Measurements from ENCODE around the gene AMOTL1. TPM values are rescaled to one million over a fixed set of nuclear protein-coding genes. Genes with fewer than 3 reads are reported as not detected.

Gene AMOTL1
- total RNA-seq, 2 experiments from 2014 or later = 0.08 TPM; not detected in 1

GRCh38 chr11:94854770-94855633 is 86.8 kb downstream of the AMOTL1 start:
- no peaks in the 10 kb centered on the region for H3K4me1 Mint-ChIP-seq (ENCODE audit: low read depth)
- Histone ChIP-seq H3K4me1 (ENCODE audit: insufficient read depth, low read length) (no peaks in the 10 kb centered on the region), H3K9me3 (ENCODE audit: control insufficient read depth in 1 of 2, insufficient read depth in 1 of 2, low read length in 2 of 2) (no peaks in the 10 kb centered on the region), H3K4me3 (ENCODE audit: low read length) (no peak overlapping the region), H3K36me3 (ENCODE audit: insufficient read depth, low read length) (no peaks in the 10 kb centered on the region), H3K27me3 (ENCODE audit: control insufficient read depth in 1 of 2, insufficient read depth in 2 of 2, low read length in 2 of 2) (no peaks in the 10 kb centered on the region), H3K27ac (ENCODE audit: low read depth in 1 of 2, low read length in 2 of 2) (no peak overlapping the region)
- intact Hi-C loops (cut with DNase I, micrococcal nuclease) = no loop called here
- no peak overlapping the region for H3K27ac Mint-ChIP-seq
- H3K4me3 Mint-ChIP-seq = no peak overlapping the region
- no peaks in the 10 kb centered on the region for H3K36me3 Mint-ChIP-seq (ENCODE audit: low read depth)
- no peaks in the 10 kb centered on the region for H3K9me3 Mint-ChIP-seq
- ChIA-PET CTCF (no interaction called here), POLR2A (no interaction called here)
- no peak for TF ChIP-seq CTCF (IDR thresholded peaks at IDR 0.05)
- ATAC-seq (ENCODE audit: poor library complexity) = no peak
- no peak for DNase-seq
- H3K27me3 Mint-ChIP-seq = no peaks in the 10 kb centered on the region

GRCh38 chr11:94855666-94856065 is 87.5 kb downstream of the AMOTL1 start:
- no peak for ATAC-seq (ENCODE audit: poor library complexity)
- CTCF ChIA-PET = no interaction called here
- H3K4me3 Mint-ChIP-seq = no peak overlapping the region

GRCh38 chr11:94856443-94856842 is 88.3 kb downstream of the AMOTL1 start:
- Mint-ChIP-seq H3K36me3 (ENCODE audit: low read depth) (no peaks in the 10 kb centered on the region), H3K27ac (no peak overlapping the region)
- no peaks in the 10 kb centered on the region for H3K36me3 ChIP-seq (ENCODE audit: insufficient read depth, low read length)

More at GRCh38 chr11:94855666-94856065, 87.5 kb downstream of the AMOTL1 start:
- Mint-ChIP-seq H3K9me3 (no peaks in the 10 kb centered on the region), H3K4me1 (ENCODE audit: low read depth) (no peaks in the 10 kb centered on the region), H3K27me3 (no peaks in the 10 kb centered on the region), H3K36me3 (ENCODE audit: low read depth) (no peaks in the 10 kb centered on the region), H3K27ac (no peak overlapping the region)
- Histone ChIP-seq H3K36me3 (ENCODE audit: insufficient read depth, low read length) (no peaks in the 10 kb centered on the region), H3K4me1 (ENCODE audit: insufficient read depth, low read length) (no peaks in the 10 kb centered on the region), H3K9me3 (ENCODE audit: control insufficient read depth in 1 of 2, insufficient read depth in 1 of 2, low read length in 2 of 2) (no peaks in the 10 kb centered on the region), H3K27me3 (ENCODE audit: control insufficient read depth in 1 of 2, insufficient read depth in 2 of 2, low read length in 2 of 2) (no peaks in the 10 kb centered on the region), H3K4me3 (ENCODE audit: low read length) (no peak overlapping the region), H3K27ac (ENCODE audit: low read depth in 1 of 2, low read length in 2 of 2) (no peak overlapping the region)
- no peak for DNase-seq
- TF ChIP-seq CTCF (IDR thresholded peaks at IDR 0.05) = no peak
- POLR2A ChIA-PET = no interaction called here
- intact Hi-C loops (cut with DNase I, micrococcal nuclease) = no loop called here

More at GRCh38 chr11:94856443-94856842, 88.3 kb downstream of the AMOTL1 start:
- Mint-ChIP-seq H3K4me3 (no peak overlapping the region), H3K9me3 (no peaks in the 10 kb centered on the region), H3K4me1 (ENCODE audit: low read depth) (no peaks in the 10 kb centered on the region), H3K27me3 (no peaks in the 10 kb centered on the region)
- ATAC-seq (ENCODE audit: poor library complexity) (no peak), DNase-seq (no peak)
- no peaks in the 10 kb centered on the region for H3K27me3 ChIP-seq (ENCODE audit: control insufficient read depth in 1 of 2, insufficient read depth in 2 of 2, low read length in 2 of 2)
- intact Hi-C loops (cut with DNase I, micrococcal nuclease) = no loop called here
- no peak for TF ChIP-seq CTCF (IDR thresholded peaks at IDR 0.05)
- no peak overlapping the region for H3K4me3 ChIP-seq (ENCODE audit: low read length)
- ChIA-PET POLR2A (no interaction called here), CTCF (no interaction called here)
- H3K4me1 ChIP-seq (ENCODE audit: insufficient read depth, low read length) = no peaks in the 10 kb centered on the region
- no peaks in the 10 kb centered on the region for H3K9me3 ChIP-seq (ENCODE audit: control insufficient read depth in 1 of 2, insufficient read depth in 1 of 2, low read length in 2 of 2)
- H3K27ac ChIP-seq (ENCODE audit: low read depth in 1 of 2, low read length in 2 of 2) = no peak overlapping the region

All from CD4-positive, alpha-beta T cell (primary cell).